ENCODE results near the gene GAB2.

DNA sequence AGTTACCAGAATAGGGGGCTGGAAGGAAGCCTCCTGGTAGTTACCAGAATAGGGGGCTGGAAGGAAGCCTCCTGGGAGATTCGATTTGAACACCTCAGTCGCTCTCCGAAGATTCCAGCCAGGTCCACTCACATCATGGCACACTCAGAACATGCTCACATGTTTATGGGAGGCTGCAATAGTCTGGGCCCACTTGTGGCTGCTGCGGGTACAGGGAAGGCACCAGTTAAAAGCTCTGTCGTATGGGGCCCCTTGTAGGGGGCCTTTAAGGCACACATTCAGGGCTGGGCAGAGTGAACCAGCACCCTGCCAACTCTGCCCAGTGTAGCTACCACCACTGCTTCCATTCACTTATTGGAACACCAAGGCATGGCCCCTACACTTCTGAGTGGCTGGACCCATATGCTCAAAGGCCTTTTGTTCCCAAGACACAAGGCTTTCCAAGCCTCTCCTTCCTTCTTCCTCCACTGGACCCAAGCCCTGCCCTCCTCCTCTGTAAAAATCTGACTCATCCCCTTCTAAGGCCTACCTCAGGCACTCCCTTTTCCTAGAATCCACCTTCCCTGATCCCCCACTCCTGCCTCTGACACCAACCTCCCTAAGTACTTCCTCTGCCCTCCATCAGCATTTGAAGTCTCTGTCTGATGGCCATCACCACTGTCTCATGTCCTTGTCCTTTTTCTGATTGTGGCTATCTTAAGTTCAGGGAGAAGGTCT lies 200.9 kb downstream of the GAB2 start:
- no peak for TF ChIP-seq EZH2phosphoT487 (IDR thresholded peaks at IDR 0.05; ENCODE audit: low read depth, severe bottlenecking, unreplicated experiment)
- TF ChIP-seq, protein P1, sequence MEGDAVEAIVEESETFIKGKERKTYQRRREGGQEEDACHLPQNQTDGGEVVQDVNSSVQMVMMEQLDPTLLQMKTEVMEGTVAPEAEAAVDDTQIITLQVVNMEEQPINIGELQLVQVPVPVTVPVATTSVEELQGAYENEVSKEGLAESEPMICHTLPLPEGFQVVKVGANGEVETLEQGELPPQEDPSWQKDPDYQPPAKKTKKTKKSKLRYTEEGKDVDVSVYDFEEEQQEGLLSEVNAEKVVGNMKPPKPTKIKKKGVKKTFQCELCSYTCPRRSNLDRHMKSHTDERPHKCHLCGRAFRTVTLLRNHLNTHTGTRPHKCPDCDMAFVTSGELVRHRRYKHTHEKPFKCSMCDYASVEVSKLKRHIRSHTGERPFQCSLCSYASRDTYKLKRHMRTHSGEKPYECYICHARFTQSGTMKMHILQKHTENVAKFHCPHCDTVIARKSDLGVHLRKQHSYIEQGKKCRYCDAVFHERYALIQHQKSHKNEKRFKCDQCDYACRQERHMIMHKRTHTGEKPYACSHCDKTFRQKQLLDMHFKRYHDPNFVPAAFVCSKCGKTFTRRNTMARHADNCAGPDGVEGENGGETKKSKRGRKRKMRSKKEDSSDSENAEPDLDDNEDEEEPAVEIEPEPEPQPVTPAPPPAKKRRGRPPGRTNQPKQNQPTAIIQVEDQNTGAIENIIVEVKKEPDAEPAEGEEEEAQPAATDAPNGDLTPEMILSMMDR (IDR thresholded peaks at IDR 0.05; ENCODE audit: poor library complexity): no peak

Measured in hepatocyte (in vitro differentiated cells).